H1 (cell line): Measurements from ENCODE around the gene HNF1B. TPM values are rescaled to one million over a fixed set of nuclear protein-coding genes. Genes with fewer than 3 reads are reported as not detected.

Source experiments
- CTCF ChIA-PET: fragments of 300-600 bp; sonication (Branson Sonifier 250); formaldehyde crosslinking; loops from one replicate; lab custom pipeline; 2021; ENCODE audit not compliant: partially characterized antibody; lab: Charles Lee
- POLR2A ChIA-PET: fragments of 300-600 bp; sonication (Branson Sonifier 250); formaldehyde crosslinking; loops from one replicate; lab custom pipeline; 2021; ENCODE audit warnings: inconsistent platforms; ENCODE audit not compliant: partially characterized antibody; lab: Charles Lee
- DNase-seq, 2 experiments: peaks; one replicate each; pipeline versions ENCODE4 v3.0.0 to v3.0.0-alpha.2; 2010 to 2022; ENCODE audit warnings: low spot score in 2 of 2, low read depth in 1 of 2, mixed read lengths in 1 of 2
- FAIRE-seq: peaks from 2 replicates; lab custom pipeline; 2011; peaks lifted over from hg19 to GRCh38; lab: Jason Lieb, UNC
- H2AFZ ChIP-seq: 2 replicates; pipeline ENCODE4 v1.8.1; 2012; ENCODE audit warnings: low read length, inconsistent platforms
- H2AK5ac ChIP-seq: 2 replicates; pipeline ENCODE4 v1.6.1; 2013; ENCODE audit warnings: low read depth, low read length
- H2BK120ac ChIP-seq: replicated peaks from 2 replicates; pipeline ENCODE3; 2013; ENCODE audit warnings: low read depth, low read length, inconsistent platforms
- H2BK12ac ChIP-seq: 2 replicates; pipeline ENCODE4 v1.6.1; 2013; ENCODE audit warnings: low read depth, low read length
- H2BK15ac ChIP-seq: 2 replicates; pipeline ENCODE4 v1.6.1; 2013; ENCODE audit warnings: low read length
- H2BK20ac ChIP-seq: 2 replicates; pipeline ENCODE4 v1.6.1; 2013; ENCODE audit warnings: low read length
- H2BK5ac ChIP-seq: 2 replicates; pipeline ENCODE4 v1.6.1; 2013; ENCODE audit warnings: low read depth, low read length
- H3K14ac ChIP-seq: 2 replicates; pipeline ENCODE4 v1.6.1; 2013; ENCODE audit warnings: inconsistent platforms; ENCODE audit not compliant: insufficient read length
- H3K18ac ChIP-seq: 2 replicates; pipeline ENCODE4 v1.6.1; 2013; ENCODE audit warnings: low read length; ENCODE audit errors: extremely low read depth
- H3K23ac ChIP-seq: 2 replicates; pipeline ENCODE4 v1.6.1; 2013; ENCODE audit warnings: inconsistent platforms; ENCODE audit not compliant: insufficient read length
- H3K23me2 ChIP-seq: 2 replicates; pipeline ENCODE4 v1.6.1; 2013; ENCODE audit warnings: low read depth, low read length
- H3K27ac ChIP-seq: 2 replicates; pipeline ENCODE4 v1.6.1; 2011; ENCODE audit warnings: low read depth, low read length, inconsistent platforms
- H3K27me3 ChIP-seq, 4 experiments: replicated peaks in 1 of 4; 1 replicate in 1 of 4; 2 replicates in 3 of 4; pipeline versions ENCODE4 v1.6.1 to v1.8.1; 2011 to 2013; ENCODE audit warnings: low read length in 3 of 4, mild to moderate bottlenecking in 3 of 4, inconsistent platforms in 2 of 4, mixed read lengths in 2 of 4, moderate library complexity in 1 of 4; ENCODE audit not compliant: control insufficient read depth in 3 of 4, insufficient read depth in 3 of 4; ENCODE audit errors: extremely low read depth in 1 of 4
- H3K36me3 ChIP-seq, 4 experiments: 2 replicates each; pipeline versions ENCODE4 v1.6.1 to v1.8.1; 2011 to 2013; ENCODE audit warnings: mild to moderate bottlenecking in 4 of 4, low read length in 3 of 4, moderate library complexity in 2 of 4, control low read depth in 1 of 4, inconsistent platforms in 1 of 4; ENCODE audit not compliant: insufficient read depth in 4 of 4, control insufficient read depth in 2 of 4
- H3K4ac ChIP-seq: replicated peaks from 2 replicates; pipeline ENCODE3; 2013; ENCODE audit warnings: low read length, low read depth, mixed read lengths, inconsistent platforms; ENCODE audit not compliant: insufficient read length
- H3K4me1 ChIP-seq, 4 experiments: replicated peaks in 1 of 4; 1 replicate in 1 of 4; 2 replicates in 3 of 4; pipeline versions ENCODE4 v1.6.1 to v1.8.1; 2011 to 2013; ENCODE audit warnings: low read length in 3 of 4, inconsistent platforms in 2 of 4, mixed read lengths in 1 of 4; ENCODE audit not compliant: insufficient read depth in 4 of 4, control insufficient read depth in 3 of 4
- H3K4me2 ChIP-seq, 2 experiments: 2 replicates each; pipeline versions ENCODE4 v1.6.1 to v1.8.1; 2011 to 2013; ENCODE audit warnings: low read depth in 2 of 2, low read length in 2 of 2, control low read depth in 1 of 2, inconsistent platforms in 1 of 2, mild to moderate bottlenecking in 1 of 2; ENCODE audit not compliant: insufficient read depth in 1 of 2
- H3K4me3 ChIP-seq, 4 experiments: fragments of 200-600, 300-600 bp in 1 of 4; sonication (generic), shearing (Covaris generic), sonication (Bioruptor Twin) in 1 of 4; 2 replicates each; pipeline versions ENCODE4 v1.5.1 to v1.8.1; 2011 to 2016; ENCODE audit warnings: low read length in 4 of 4, low read depth in 3 of 4, control low read depth in 2 of 4, inconsistent platforms in 2 of 4, mild to moderate bottlenecking in 2 of 4, mixed read lengths in 1 of 4, moderate library complexity in 1 of 4; ENCODE audit not compliant: insufficient read depth in 2 of 4; ENCODE audit errors: extremely low read depth in 1 of 4
- H3K56ac ChIP-seq: replicated peaks from 2 replicates; pipeline ENCODE3; 2013; ENCODE audit warnings: low read depth, mild to moderate bottlenecking, mixed read lengths, low read length, inconsistent platforms; ENCODE audit not compliant: insufficient read length
- H3K79me1 ChIP-seq: 2 replicates; pipeline ENCODE4 v1.6.1; 2013; ENCODE audit warnings: low read depth, low read length, control low read depth
- H3K79me2 ChIP-seq, 2 experiments: 2 replicates each; pipeline versions ENCODE4 v1.6.1 to v1.8.1; 2012 to 2013; ENCODE audit warnings: low read length in 2 of 2, mild to moderate bottlenecking in 2 of 2, inconsistent platforms in 1 of 2; ENCODE audit not compliant: insufficient read depth in 2 of 2, control insufficient read depth in 1 of 2
- H3K9ac ChIP-seq, 4 experiments: replicated peaks in 1 of 4; 1 replicate in 1 of 4; 2 replicates in 3 of 4; pipeline versions ENCODE4 v1.6.1 to v1.8.1; 2011 to 2013; ENCODE audit warnings: low read depth in 3 of 4, low read length in 3 of 4, control low read depth in 2 of 4, mild to moderate bottlenecking in 2 of 4, moderate library complexity in 2 of 4, inconsistent platforms in 1 of 4; ENCODE audit errors: extremely low read depth in 1 of 4
- H3K9me3 ChIP-seq, 2 experiments: 2 replicates each; pipeline versions ENCODE4 v1.6.1 to v1.8.1; 2012 to 2013; ENCODE audit warnings: mild to moderate bottlenecking in 2 of 2, moderate library complexity in 2 of 2, control low read depth in 1 of 2, inconsistent platforms in 1 of 2, low read depth in 1 of 2, low read length in 1 of 2, mixed read lengths in 1 of 2; ENCODE audit not compliant: insufficient read depth in 2 of 2
- H4K20me1 ChIP-seq, 2 experiments: replicated peaks in 1 of 2; 2 replicates each; pipeline versions ENCODE3 to v1.8.1; 2011 to 2013; ENCODE audit warnings: inconsistent platforms in 2 of 2, low read length in 2 of 2, mild to moderate bottlenecking in 1 of 2; ENCODE audit not compliant: insufficient read depth in 2 of 2, control insufficient read depth in 1 of 2
- H4K5ac ChIP-seq: 2 replicates; pipeline ENCODE4 v1.6.1; 2013; ENCODE audit warnings: low read length, low read depth, mixed read lengths, inconsistent platforms; ENCODE audit not compliant: insufficient read length
- H4K8ac ChIP-seq: 2 replicates; pipeline ENCODE4 v1.8.0; 2013; ENCODE audit warnings: mild to moderate bottlenecking, moderate library complexity, low read length, inconsistent platforms; ENCODE audit not compliant: insufficient read depth; ENCODE audit errors: extremely low read depth
- H4K91ac ChIP-seq: replicated peaks from 2 replicates; pipeline ENCODE3; 2013; ENCODE audit warnings: low read length, mixed read lengths, inconsistent platforms; ENCODE audit not compliant: insufficient read length
- ATF2 ChIP-seq: IDR thresholded peaks from 2 replicates; pipeline ENCODE4 v1.6.1; 2012; ENCODE audit warnings: low read length, inconsistent platforms
- BCL11A ChIP-seq, 2 experiments: IDR thresholded peaks; one replicate each; pipeline ENCODE4 v1.6.1; 2011; ENCODE audit warnings: low read depth in 2 of 2, low read length in 2 of 2, mild to moderate bottlenecking in 2 of 2
- CBX5 ChIP-seq: fragments of 300-800, 300-1000 bp; sonication (generic); IDR thresholded peaks from 2 replicates; pipeline ENCODE4 v1.7.1; 2016; ENCODE audit warnings: antibody characterized with exemption, low read length, low read depth
- GABPA ChIP-seq: IDR thresholded peaks from 2 replicates; pipeline ENCODE4 v1.6.1; 2011; ENCODE audit warnings: mild to moderate bottlenecking, low read length, moderate library complexity, borderline replicate concordance; ENCODE audit not compliant: insufficient read depth
- KDM5A ChIP-seq: fragments of 200-600 bp; IDR thresholded peaks from 2 replicates; pipeline ENCODE4 v1.7.1; 2012; ENCODE audit warnings: mild to moderate bottlenecking, low read length, inconsistent platforms, mixed read lengths
- MAFK ChIP-seq: IDR thresholded peaks from 2 replicates; pipeline ENCODE4 v1.6.1; 2012; ENCODE audit warnings: low read depth, mild to moderate bottlenecking, improper control_type of control experiment, low read length
- NANOG ChIP-seq: IDR thresholded peaks from 2 replicates; pipeline ENCODE4 v1.6.1; 2011; ENCODE audit warnings: low read length, low read depth, mild to moderate bottlenecking, inconsistent platforms; ENCODE audit not compliant: insufficient read depth, poor library complexity, severe bottlenecking
- PHF8 ChIP-seq: fragments of 200-600 bp; sonication (generic); conservative IDR thresholded peaks from 2 replicates; pipeline ENCODE4 v1.7.1; 2012; ENCODE audit warnings: low read depth, mild to moderate bottlenecking, inconsistent platforms, low read length, moderate library complexity
- RFX5 ChIP-seq: IDR thresholded peaks from 2 replicates; pipeline ENCODE4 v1.6.1; 2011; ENCODE audit warnings: low read depth, low read length, improper control_type of control experiment, borderline replicate concordance
- SP1 ChIP-seq: IDR thresholded peaks from 2 replicates; pipeline ENCODE4 v1.6.1; 2011; ENCODE audit warnings: low read depth, low read length
- TAF1 ChIP-seq: IDR thresholded peaks from 2 replicates; pipeline ENCODE4 v1.6.1; 2011; ENCODE audit warnings: mild to moderate bottlenecking, low read depth, low read length
- TAF7 ChIP-seq: optimal IDR thresholded peaks from 2 replicates; pipeline ENCODE3; 2011; ENCODE audit warnings: low read depth, mild to moderate bottlenecking, inconsistent platforms, low read length, moderate library complexity, borderline replicate concordance
- WGBS, 2 experiments: shearing (Covaris generic) in 1 of 2; methylation state at CpG; one replicate each; pipeline versions ENCODE4 v1.1.6 to v1.1.7; 2013 to 2015; ENCODE audit warnings: low lambda C conversion rate in 2 of 2, mixed read lengths in 2 of 2, inconsistent platforms in 1 of 2, low coverage in 1 of 2, missing lambda C conversion rate in 1 of 2; ENCODE audit not compliant: insufficient replicate concordance in 2 of 2, insufficient coverage in 1 of 2, insufficient read length in 1 of 2; ENCODE audit errors: extremely low coverage in 1 of 2, missing lambda C conversion rate in 1 of 2; 5-methylcytosine and 5-hydroxymethylcytosine counted together
- polyA plus RNA-seq, 7 experiments: library from polyadenylated mRNA; depleted of rRNA in 3 of 7; stranded (reverse) in 5 of 7; unstranded in 2 of 7; fragments of >200 nt in 5 of 7; fragments of 200-250 nt in 2 of 7; gene quantifications; 1 replicate in 5 of 7; 2 replicates in 1 of 7; 4 replicates in 1 of 7; pipeline versions ENCODE4 v1.2.1 to v1.2.3, GENCODE V29; 2011 to 2013; ENCODE audit warnings: missing spikeins in 2 of 7, mixed read lengths in 2 of 7
- total RNA-seq: library from RNA; stranded (reverse); fragmentation: NEBNext Ultra II Directional; extraction: Animal tissue kit (Norgen Biotek cat#: 25700); gene quantifications from 2 replicates; pipeline ENCODE4 v1.2.1, GENCODE V29; 2021

The HNF1B gene
- total and polyA plus RNA-seq, 2 of the 8 experiments (the other 6 are each of a cell fraction or from before 2014, with no cell fraction given) = 0.13 to 0.30 TPM

DNA sequence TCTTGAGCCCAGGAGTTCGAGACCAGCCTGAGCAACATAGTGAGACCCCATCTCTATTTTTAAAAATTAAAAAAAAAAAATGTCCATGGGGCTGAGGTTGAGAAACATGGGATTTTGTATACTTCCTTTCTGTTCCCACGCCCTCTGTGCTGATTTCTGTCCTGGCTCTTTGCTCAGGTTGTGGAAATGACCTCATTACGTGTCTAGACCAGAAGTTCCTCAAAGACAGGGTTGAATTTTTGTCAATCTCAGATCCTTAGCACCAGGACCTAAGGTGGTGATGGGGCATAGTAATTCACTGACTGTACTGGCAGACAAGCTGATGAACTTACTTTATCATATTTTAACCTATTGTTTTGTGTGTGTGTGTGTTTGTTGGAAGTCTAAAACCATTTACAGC lies 11.2 kb upstream of the HNF1B start:
- H4K5ac ChIP-seq = no peak overlapping the region
- no peak overlapping the region for H3K18ac ChIP-seq
- H2AFZ ChIP-seq = no peak overlapping the region
- H3K9ac ChIP-seq = no peak overlapping the region
- no peak overlapping the region for H3K4me2 ChIP-seq
- no peak overlapping the region for H2BK12ac ChIP-seq
- H2BK15ac ChIP-seq = no peak overlapping the region
- no peak overlapping the region for H3K4ac ChIP-seq
- H3K23ac ChIP-seq = no peak overlapping the region
- no peaks in the 10 kb centered on the region for H4K20me1 ChIP-seq
- no peak overlapping the region for H3K14ac ChIP-seq
- H2AK5ac ChIP-seq = no peak overlapping the region
- CTCF ChIA-PET = no interaction called here
- no peaks in the 10 kb centered on the region for H3K9me3 ChIP-seq
- no peaks in the 10 kb centered on the region for H3K79me1 ChIP-seq
- H3K27me3 ChIP-seq = peaks cover 0 to 5% (median 2%) of the 10 kb centered on the region in 4 experiments; a peak in 1 of 7 replicates
- H2BK5ac ChIP-seq = no peak overlapping the region
- WGBS, 2 experiments = 70% methylated on average over 3 of the region's 3 CpGs; no CpG with 5 or more reads in 1 of the 2 experiments
- no peak for FAIRE-seq
- H3K27ac ChIP-seq = no peak overlapping the region
- no peak overlapping the region for H3K56ac ChIP-seq
- no peak overlapping the region for H3K4me3 ChIP-seq
- H3K36me3 ChIP-seq = no peaks in the 10 kb centered on the region
- TF ChIP-seq ATF2 = no peak
- TF ChIP-seq MAFK = no peak
- no peak for TF ChIP-seq BCL11A (IDR thresholded peaks at IDR 0.05; ENCODE audit: low read depth in 2 of 2, low read length in 2 of 2)
- TF ChIP-seq KDM5A = no peak
- TF ChIP-seq GABPA = no peak
- no peak for TF ChIP-seq TAF7
- TF ChIP-seq RFX5 = no peak
- no peak for TF ChIP-seq SP1
- no peak for TF ChIP-seq NANOG
- no peak for TF ChIP-seq TAF1
- no peak for TF ChIP-seq CBX5
- TF ChIP-seq PHF8 = no peak
- TF ChIP-seq, all 59 proteins: peak for 0
- no peak overlapping the region for H2BK20ac ChIP-seq
- no peaks in the 10 kb centered on the region for H3K79me2 ChIP-seq
- H3K23me2 ChIP-seq = no peaks in the 10 kb centered on the region
- H4K91ac ChIP-seq = no peak overlapping the region
- H3K4me1 ChIP-seq = no peaks in the 10 kb centered on the region
- H2BK120ac ChIP-seq = no peak overlapping the region
- DNase-seq = no peak
- POLR2A ChIA-PET = no interaction called here
- no peak overlapping the region for H4K8ac ChIP-seq
